SU-DHL-6 (cell line): ENCODE measurements around the gene HDAC5.

Experiments used
- H2AFZ ChIP-seq: fragments of 200-600 bp; sonication (generic); 2 replicates; pipeline ENCODE4 v1.6.1; 2014; ENCODE audit warnings: low read depth, mild to moderate bottlenecking, moderate library complexity, mixed read lengths, antibody characterized with exemption, low read length; ENCODE audit not compliant: severe bottlenecking
- H3F3A ChIP-seq: fragments of 200-600 bp; shearing (Covaris generic); 2 replicates; pipeline ENCODE4 v1.6.0; 2016; ENCODE audit warnings: antibody characterized with exemption, mild to moderate bottlenecking; ENCODE audit not compliant: insufficient read depth
- H3K27ac ChIP-seq: fragments of 200-600 bp; sonication (generic); 2 replicates; pipeline ENCODE4 v1.5.1; 2016; ENCODE audit warnings: low read depth, mild to moderate bottlenecking, low read length, moderate library complexity, mixed read lengths
- H3K27me3 ChIP-seq: fragments of 200-600 bp; sonication (generic), shearing (Covaris generic); 2 replicates; pipeline ENCODE4 v1.6.0; 2014; ENCODE audit warnings: mild to moderate bottlenecking, low read length
- H3K36me3 ChIP-seq: fragments of 200-600 bp; sonication (generic); 2 replicates; pipeline ENCODE4 v1.6.1; 2014; ENCODE audit warnings: mild to moderate bottlenecking, low read length, mixed read lengths
- H3K4me2 ChIP-seq: fragments of 300-600, 200-600 bp; shearing (Covaris generic), sonication (generic); 2 replicates; pipeline ENCODE4 v1.6.0; 2014; ENCODE audit warnings: low read length, low read depth, mild to moderate bottlenecking; ENCODE audit not compliant: poor library complexity, severe bottlenecking
- H3K4me3 ChIP-seq: fragments of 200-600 bp; sonication (generic); 2 replicates; pipeline ENCODE4 v1.5.1; 2014; ENCODE audit warnings: antibody characterized with exemption, low read length, mild to moderate bottlenecking, mixed read lengths; ENCODE audit not compliant: insufficient read depth, poor library complexity, severe bottlenecking
- H3K79me2 ChIP-seq: fragments of 200-600 bp; sonication (generic); 2 replicates; pipeline ENCODE4 v1.6.1; 2014; ENCODE audit warnings: mild to moderate bottlenecking, low read length, moderate library complexity; ENCODE audit not compliant: insufficient read depth
- H3K9ac ChIP-seq: fragments of 200-600 bp; sonication (generic); 2 replicates; pipeline ENCODE4 v1.7.0; 2014; ENCODE audit warnings: mild to moderate bottlenecking, low read length
- H3K9me2 ChIP-seq: fragments of 200-600 bp; sonication (generic); replicated peaks from 2 replicates; pipeline ENCODE4 v1.6.1; 2014; ENCODE audit warnings: low read length; ENCODE audit not compliant: insufficient read depth
- H3K9me3 ChIP-seq: fragments of 200-600 bp; sonication (generic); 2 replicates; pipeline ENCODE4 v1.6.1; 2014; ENCODE audit warnings: low read length, mixed read lengths; ENCODE audit not compliant: insufficient read depth
- H4K20me1 ChIP-seq: fragments of 200-600 bp; sonication (generic); 2 replicates; pipeline ENCODE4 v1.6.1; 2014; ENCODE audit warnings: low read depth, mild to moderate bottlenecking, antibody characterized with exemption, low read length, moderate library complexity, mixed read lengths
- EZH2phosphoT487 ChIP-seq: fragments of 200-600 bp; sonication (generic), shearing (Covaris generic); conservative IDR thresholded peaks from 2 replicates; pipeline ENCODE4 v1.6.1; 2018; ENCODE audit warnings: mild to moderate bottlenecking, antibody characterized with exemption, low read length, moderate library complexity, mixed read lengths
- TF ChIP-seq, protein P1 (sequence below): fragments of 200-600 bp; sonication (generic); IDR thresholded peaks from one replicate; pipeline ENCODE4 v1.5.1; 2017; ENCODE audit warnings: antibody characterized with exemption, mild to moderate bottlenecking, low read length, moderate library complexity; ENCODE audit not compliant: insufficient read depth, poor library complexity, severe bottlenecking

HDAC5 gene

DNA sequence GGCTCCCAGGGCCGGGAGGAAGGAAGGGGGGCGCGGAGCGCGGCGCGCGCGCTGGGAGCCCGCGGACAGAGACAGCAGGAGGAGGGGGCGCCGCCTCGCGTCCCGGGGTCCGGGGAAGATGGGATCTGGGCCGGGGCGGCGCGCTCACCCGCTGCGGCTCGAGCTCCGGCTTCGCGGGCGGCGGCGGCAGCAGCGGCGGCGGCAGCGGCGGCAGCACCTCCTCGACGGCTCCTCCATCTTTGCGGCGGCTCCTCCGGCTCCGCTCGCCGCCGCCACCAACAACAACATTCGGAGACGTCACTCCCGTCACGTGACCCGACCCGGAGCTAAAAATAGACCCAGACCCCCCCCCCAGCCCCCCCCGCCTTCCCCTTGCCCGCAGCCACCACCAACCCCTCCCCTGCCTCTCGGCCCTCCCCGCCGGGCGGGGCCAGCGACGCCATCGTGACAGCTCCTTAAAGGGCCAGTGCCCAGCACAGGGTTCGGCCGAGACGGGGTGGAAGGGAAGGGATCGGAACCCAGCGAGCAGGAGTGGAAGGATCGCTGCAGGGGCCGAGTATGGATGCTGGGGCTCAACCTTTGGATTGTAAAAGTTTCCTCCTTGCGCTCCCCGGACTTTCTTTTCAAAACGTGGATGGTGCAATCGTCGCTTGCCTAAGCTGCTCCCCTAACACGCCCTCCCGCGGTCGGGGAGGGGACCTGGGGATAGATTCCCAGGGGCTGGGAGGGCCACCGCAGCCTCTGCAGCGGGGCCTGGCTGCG is at the start of gene HDAC5:
HDAC5 (minus strand) TSS at position 286 of the 762 bp plus-strand sequence. CDS start 6,126 bp downstream, outside the sequence.
- Histone ChIP-seq H3K9ac (peak within 1 kb of the TSS; percentile 64), H3K27me3 (no peaks in the 10 kb centered on the region), H3K4me2 (peak within 1 kb of the TSS; percentile 78), H3K27ac (no peak within 1 kb of the TSS), H3K36me3 (no peaks in the 10 kb centered on the region), H3K79me2 (no peaks in the 10 kb centered on the region), H2AFZ (peak within 1 kb of the TSS; percentile 95), H4K20me1 (no peaks in the 10 kb centered on the region), H3K9me2 (no peaks in the 10 kb centered on the region), H3K4me3 (peak within 1 kb of the TSS; percentile 79), H3K9me3 (no peaks in the 10 kb centered on the region), H3F3A (no peaks in the 10 kb centered on the region)
- no peak for TF ChIP-seq EZH2phosphoT487
- TF ChIP-seq, protein P1, sequence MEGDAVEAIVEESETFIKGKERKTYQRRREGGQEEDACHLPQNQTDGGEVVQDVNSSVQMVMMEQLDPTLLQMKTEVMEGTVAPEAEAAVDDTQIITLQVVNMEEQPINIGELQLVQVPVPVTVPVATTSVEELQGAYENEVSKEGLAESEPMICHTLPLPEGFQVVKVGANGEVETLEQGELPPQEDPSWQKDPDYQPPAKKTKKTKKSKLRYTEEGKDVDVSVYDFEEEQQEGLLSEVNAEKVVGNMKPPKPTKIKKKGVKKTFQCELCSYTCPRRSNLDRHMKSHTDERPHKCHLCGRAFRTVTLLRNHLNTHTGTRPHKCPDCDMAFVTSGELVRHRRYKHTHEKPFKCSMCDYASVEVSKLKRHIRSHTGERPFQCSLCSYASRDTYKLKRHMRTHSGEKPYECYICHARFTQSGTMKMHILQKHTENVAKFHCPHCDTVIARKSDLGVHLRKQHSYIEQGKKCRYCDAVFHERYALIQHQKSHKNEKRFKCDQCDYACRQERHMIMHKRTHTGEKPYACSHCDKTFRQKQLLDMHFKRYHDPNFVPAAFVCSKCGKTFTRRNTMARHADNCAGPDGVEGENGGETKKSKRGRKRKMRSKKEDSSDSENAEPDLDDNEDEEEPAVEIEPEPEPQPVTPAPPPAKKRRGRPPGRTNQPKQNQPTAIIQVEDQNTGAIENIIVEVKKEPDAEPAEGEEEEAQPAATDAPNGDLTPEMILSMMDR, result peak; percentile 41

DNA sequence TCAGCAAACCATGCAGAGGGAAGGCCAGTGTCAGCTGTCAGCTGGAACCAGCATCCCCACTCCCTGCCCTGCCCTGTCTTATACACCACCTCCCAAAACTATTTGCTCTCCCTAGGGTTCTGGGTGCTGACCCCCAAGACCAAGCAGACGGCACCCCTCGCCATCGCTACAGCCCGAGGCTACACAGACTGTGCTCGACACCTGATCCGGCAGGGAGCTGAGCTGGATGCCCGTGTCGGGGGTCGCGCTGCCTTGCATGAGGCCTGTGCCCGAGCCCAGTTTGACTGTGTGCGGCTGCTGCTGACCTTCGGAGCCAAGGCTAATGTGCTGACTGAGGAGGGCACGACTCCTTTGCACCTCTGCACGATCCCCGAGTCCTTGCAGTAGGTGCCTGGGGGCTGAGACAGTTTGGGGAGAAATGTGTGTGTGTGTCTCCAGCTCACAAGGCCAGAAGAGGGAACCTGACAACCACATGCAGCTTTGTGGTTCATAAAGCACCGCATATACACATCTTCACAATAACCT is 48.6 kb upstream of the HDAC5 start:
- Histone ChIP-seq H3K4me3 (no peak overlapping the region), H3K79me2 (no peaks in the 10 kb centered on the region), H3K4me2 (no peak overlapping the region), H4K20me1 (no peaks in the 10 kb centered on the region), H3K27me3 (no peaks in the 10 kb centered on the region), H3K9me3 (no peaks in the 10 kb centered on the region), H3F3A (peaks cover 7% of the 10 kb centered on the region), H3K27ac (no peak overlapping the region), H3K9me2 (no peaks in the 10 kb centered on the region), H2AFZ (no peak overlapping the region), H3K9ac (no peak overlapping the region), H3K36me3 (0 out of 2 replicates have a peak, but pooled peaks cover 3% of the 10 kb centered on the region)
- TF ChIP-seq, protein P1, result no peak
- no peak for TF ChIP-seq EZH2phosphoT487

- H3K4me2 ChIP-seq, result no peak within 1 kb of the TSS
Measured at GRCh38 chr17:44170499-44171201, 47.2 kb upstream of the HDAC5 start, which contains the start of gene ASB16. TSS of gene ASB16 (plus strand) at chr17:44170704. CDS start at chr17:44170790, 86 bp downstream.

More at GRCh38 chr17:44170499-44171201, 47.2 kb upstream of the HDAC5 start, which contains the start of gene ASB16:
- no peak within 1 kb of the TSS for H3K4me3 ChIP-seq
- H3F3A ChIP-seq, result peaks cover 4% of the 10 kb centered on the region; the same call in 1 of the 2 replicates
- TF ChIP-seq, protein P1, result no peak
- TF ChIP-seq EZH2phosphoT487, result no peak
- no peak within 1 kb of the TSS for H2AFZ ChIP-seq
- H3K9me3 ChIP-seq, result no peaks in the 10 kb centered on the region
- H3K36me3 ChIP-seq, result 0 out of 2 replicates have a peak, but pooled peaks cover 2% of the 10 kb centered on the region
- no peak within 1 kb of the TSS for H3K27ac ChIP-seq
- no peaks in the 10 kb centered on the region for H3K79me2 ChIP-seq
- H3K9me2 ChIP-seq, result no peaks in the 10 kb centered on the region
- H4K20me1 ChIP-seq, result no peaks in the 10 kb centered on the region
- no peak within 1 kb of the TSS for H3K9ac ChIP-seq
- no peaks in the 10 kb centered on the region for H3K27me3 ChIP-seq
